IPS-18a (cell line): ENCODE results near the gene RGPD6.
"Not testable (repeated sequence)": the region's sequence is repeated elsewhere in the genome, so short reads cannot be mapped to it uniquely, and the experiment has no call there.

Experiments
- H3K27ac ChIP-seq: one replicate; pipeline ENCODE4 v1.5.1; 2013; ENCODE audit warnings: low read length
- H3K27me3 ChIP-seq: one replicate; pipeline ENCODE4 v1.6.1; 2013; ENCODE audit warnings: mild to moderate bottlenecking, low read length; ENCODE audit not compliant: control insufficient read depth, insufficient read depth
- H3K36me3 ChIP-seq: one replicate; pipeline ENCODE4 v1.6.1; 2013; ENCODE audit warnings: low read depth, low read length; ENCODE audit not compliant: control insufficient read depth
- H3K4me1 ChIP-seq: one replicate; pipeline ENCODE4 v1.6.1; 2013; ENCODE audit warnings: low read depth, low read length; ENCODE audit not compliant: control insufficient read depth
- H3K4me3 ChIP-seq: one replicate; pipeline ENCODE4 v1.5.1; 2013; ENCODE audit warnings: low read length
- H3K9ac ChIP-seq: one replicate; pipeline ENCODE4 v1.6.1; 2013; ENCODE audit warnings: mild to moderate bottlenecking, low read length, moderate library complexity
- H3K9me3 ChIP-seq: one replicate; pipeline ENCODE4 v1.6.1; 2013; ENCODE audit warnings: low read depth, low read length; ENCODE audit not compliant: control insufficient read depth

RGPD6 gene

DNA sequence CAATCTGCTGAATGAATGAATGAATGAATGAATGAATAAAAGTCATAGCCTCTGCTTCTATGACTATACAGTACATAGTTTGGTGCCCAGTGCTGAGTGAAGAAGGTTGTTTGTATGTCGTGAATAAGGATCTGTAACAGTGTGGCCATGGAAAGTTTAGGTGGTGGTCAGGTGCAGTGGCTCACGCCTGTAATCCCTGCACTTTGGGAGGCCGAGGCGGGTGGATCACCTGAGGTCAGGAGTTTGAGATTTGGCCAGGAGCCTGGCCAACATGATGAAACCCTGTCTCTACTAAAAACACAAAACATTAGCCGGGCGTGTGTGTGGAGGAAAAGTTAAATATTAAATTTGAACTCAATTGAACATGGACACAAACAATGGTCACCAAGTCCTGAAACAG, 100.1 kb downstream of the RGPD6 start:
- H3K36me3 ChIP-seq, H3K9me3 ChIP-seq, H3K27me3 ChIP-seq, H3K9ac ChIP-seq, H3K27ac ChIP-seq, H3K4me3 ChIP-seq, H3K4me1 ChIP-seq: not testable (repeated sequence)

DNA sequence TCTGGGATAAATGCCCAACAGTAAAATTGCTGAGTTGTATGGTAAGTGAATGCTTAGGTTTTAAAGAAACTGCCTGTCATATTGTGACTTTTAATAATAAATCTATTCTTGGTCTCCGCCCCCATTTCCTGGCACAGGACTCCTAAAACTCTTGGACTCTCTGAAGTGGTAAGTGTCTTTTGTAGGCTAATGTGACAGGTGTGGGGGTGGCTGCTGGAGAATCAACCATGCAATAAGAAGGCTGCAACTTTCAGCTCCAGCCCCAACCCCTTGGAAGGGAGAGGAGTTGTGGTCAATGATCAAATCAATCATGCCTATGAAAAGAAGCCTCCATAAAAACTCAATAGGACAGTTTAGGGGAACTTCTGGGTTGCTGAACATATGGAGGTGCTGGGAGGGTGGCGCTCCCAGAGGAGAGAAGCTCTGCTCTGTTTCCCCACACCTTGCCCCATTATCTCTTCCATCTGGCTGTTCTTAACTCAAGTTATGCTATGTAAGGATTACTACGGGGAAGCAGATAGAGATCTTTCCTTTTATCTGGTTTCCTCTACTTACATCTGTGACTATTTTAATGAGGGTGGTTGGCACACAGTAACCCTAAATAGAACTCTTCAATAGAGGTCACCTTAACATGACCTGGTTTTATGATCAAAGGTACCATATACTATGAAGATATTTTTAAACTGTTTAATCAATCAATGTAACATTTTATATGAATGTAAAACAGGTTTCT, 101.2 kb downstream of the RGPD6 start:
- not testable (repeated sequence) for H3K9ac ChIP-seq, H3K36me3 ChIP-seq, H3K9me3 ChIP-seq, H3K4me1 ChIP-seq, H3K27me3 ChIP-seq, H3K27ac ChIP-seq, H3K4me3 ChIP-seq

- not testable (repeated sequence) for H3K9ac ChIP-seq, H3K4me3 ChIP-seq, H3K36me3 ChIP-seq, H3K27ac ChIP-seq, H3K9me3 ChIP-seq, H3K27me3 ChIP-seq, H3K4me1 ChIP-seq
Observed at GRCh38 chr2:110474898-110475297, 102.1 kb downstream of the RGPD6 start.

DNA sequence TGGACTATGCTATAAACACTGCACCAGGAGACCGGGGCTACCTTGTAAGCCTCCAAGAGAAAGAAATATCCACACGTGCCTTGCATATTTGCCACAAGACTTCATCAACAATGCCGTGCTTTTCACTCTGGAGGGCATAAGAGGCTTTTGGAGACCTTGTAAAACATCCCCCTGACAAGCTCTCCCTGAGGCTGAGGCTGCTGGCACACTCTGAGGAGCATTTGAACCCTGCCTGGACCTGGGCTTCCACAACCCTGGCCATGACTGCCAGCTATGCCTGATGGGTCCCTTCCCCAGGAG, 104.0 kb downstream of the RGPD6 start:
- H3K9ac ChIP-seq, H3K27ac ChIP-seq, H3K27me3 ChIP-seq, H3K4me3 ChIP-seq, H3K36me3 ChIP-seq, H3K4me1 ChIP-seq, H3K9me3 ChIP-seq: not testable (repeated sequence)

- not testable (repeated sequence) for H3K27me3 ChIP-seq, H3K4me3 ChIP-seq, H3K27ac ChIP-seq, H3K9ac ChIP-seq, H3K4me1 ChIP-seq, H3K36me3 ChIP-seq, H3K9me3 ChIP-seq
Observed at GRCh38 chr2:110472171-110473058, 104.6 kb downstream of the RGPD6 start, which contains the start of gene LIMS4. Gene LIMS4, minus strand, starts transcription at chr2:110472816. Its CDS starts 38 bp downstream, at chr2:110472778.

- H3K9me3 ChIP-seq, H3K4me3 ChIP-seq, H3K4me1 ChIP-seq, H3K27me3 ChIP-seq, H3K27ac ChIP-seq, H3K9ac ChIP-seq, H3K36me3 ChIP-seq: not testable (repeated sequence)
Observed at GRCh38 chr2:110468921-110469320, 108.1 kb downstream of the RGPD6 start.

- not testable (repeated sequence) for H3K4me1 ChIP-seq, H3K27ac ChIP-seq, H3K9ac ChIP-seq, H3K4me3 ChIP-seq, H3K36me3 ChIP-seq, H3K9me3 ChIP-seq, H3K27me3 ChIP-seq
Observed at GRCh38 chr2:110465312-110465711, 111.7 kb downstream of the RGPD6 start.
